CD4-positive, alpha-beta memory T cell (primary cell): ENCODE results near the gene C1orf50. TPM values are rescaled to one million over a fixed set of nuclear protein-coding genes. Genes with fewer than 3 reads are reported as not detected.
A peak's percentile ranks its signal among the peaks of the same experiment; 100 is the strongest.

Experiments used
- CTCF ChIA-PET: fragments of 350-600 bp; sonication (Branson Sonifier 250); formaldehyde crosslinking; loops from one replicate; lab custom pipeline; 2021; ENCODE audit warnings: inconsistent platforms; ENCODE audit not compliant: partially characterized antibody; lab: Charles Lee
- POLR2A ChIA-PET: fragments of 350-600 bp; sonication (Branson Sonifier 250); formaldehyde crosslinking; loops from one replicate; lab custom pipeline; 2021; ENCODE audit not compliant: partially characterized antibody; lab: Charles Lee
- DNase-seq, 5 donors: peaks; one replicate each; pipeline versions ENCODE4 v3.0.0 to v3.0.0-alpha.2; 2020 to 2022; ENCODE audit warnings: mixed read lengths in 1 of 5
- H3K27ac ChIP-seq: one replicate; pipeline ENCODE4 v1.7.0; 2013; ENCODE audit warnings: low read depth, low read length
- H3K27me3 ChIP-seq: 2 replicates; pipeline ENCODE4 v1.7.0; 2013; ENCODE audit warnings: mild to moderate bottlenecking, low read length, moderate library complexity; ENCODE audit not compliant: insufficient read depth
- H3K36me3 ChIP-seq: 2 replicates; pipeline ENCODE4 v1.7.0; 2013; ENCODE audit warnings: mild to moderate bottlenecking, low read length, moderate library complexity; ENCODE audit not compliant: insufficient read depth
- H3K4me1 ChIP-seq: 2 replicates; pipeline ENCODE4 v1.7.0; 2013; ENCODE audit warnings: mild to moderate bottlenecking, low read length, moderate library complexity; ENCODE audit not compliant: insufficient read depth
- H3K4me3 ChIP-seq, 2 donors: one replicate each; pipeline ENCODE4 v1.7.0; 2013; ENCODE audit warnings: low read length in 2 of 2, mild to moderate bottlenecking in 1 of 2
- H3K9me3 ChIP-seq, 2 donors: one replicate each; pipeline ENCODE4 v1.7.0; 2013; ENCODE audit warnings: low read length in 2 of 2, control low read depth in 1 of 2; ENCODE audit not compliant: control insufficient read depth in 1 of 2
- H3K27ac Mint-ChIP-seq, 7 donors: one replicate each; pipeline ENCODE4 v1.8.0; 2020 to 2021; ENCODE audit warnings: mixed read lengths in 7 of 7, mild to moderate bottlenecking in 6 of 7, inconsistent platforms in 3 of 7, moderate library complexity in 3 of 7
- H3K27me3 Mint-ChIP-seq, 2 donors: one replicate each; pipeline ENCODE4 v1.8.0; 2020 to 2021; ENCODE audit warnings: mixed read lengths in 2 of 2
- H3K36me3 Mint-ChIP-seq, 2 donors: one replicate each; pipeline ENCODE4 v1.8.0; 2020 to 2021; ENCODE audit warnings: mixed read lengths in 2 of 2, inconsistent platforms in 1 of 2, mild to moderate bottlenecking in 1 of 2
- H3K4me1 Mint-ChIP-seq, 4 donors: one replicate each; pipeline ENCODE4 v1.8.0; 2020 to 2021; ENCODE audit warnings: mixed read lengths in 4 of 4, mild to moderate bottlenecking in 1 of 4
- H3K4me3 Mint-ChIP-seq, 8 donors: one replicate each; pipeline ENCODE4 v1.8.0; 2020 to 2021; ENCODE audit warnings: mixed read lengths in 8 of 8, mild to moderate bottlenecking in 7 of 8, moderate library complexity in 6 of 8, inconsistent platforms in 3 of 8
- H3K9me3 Mint-ChIP-seq, 8 donors: one replicate each; pipeline ENCODE4 v1.8.0; 2020 to 2021; ENCODE audit warnings: mixed read lengths in 8 of 8, mild to moderate bottlenecking in 5 of 8, inconsistent platforms in 3 of 8, moderate library complexity in 1 of 8
- intact Hi-C: fragments of 100-400 bp; cut with micrococcal nuclease; formaldehyde crosslinking; loops from one replicate; pipeline ENCODE4 v1.15.1; 2023
- polyA plus RNA-seq, 2 donors: library from polyadenylated mRNA; unstranded; fragments of 300-500 nt; fragmentation: Illumina TruSeq; gene quantifications; one replicate each; pipeline ENCODE4 v1.2.3, GENCODE V29; 2021
- total RNA-seq, 2 experiments: library from RNA; stranded (reverse); gene quantifications; one replicate each; pipeline ENCODE4 v1.2.3, GENCODE V29; 2021

C1orf50 gene
- total and polyA plus RNA-seq, 4 experiments from 2014 or later, result 2.5 to 20.9 (median 14.6) TPM

DNA sequence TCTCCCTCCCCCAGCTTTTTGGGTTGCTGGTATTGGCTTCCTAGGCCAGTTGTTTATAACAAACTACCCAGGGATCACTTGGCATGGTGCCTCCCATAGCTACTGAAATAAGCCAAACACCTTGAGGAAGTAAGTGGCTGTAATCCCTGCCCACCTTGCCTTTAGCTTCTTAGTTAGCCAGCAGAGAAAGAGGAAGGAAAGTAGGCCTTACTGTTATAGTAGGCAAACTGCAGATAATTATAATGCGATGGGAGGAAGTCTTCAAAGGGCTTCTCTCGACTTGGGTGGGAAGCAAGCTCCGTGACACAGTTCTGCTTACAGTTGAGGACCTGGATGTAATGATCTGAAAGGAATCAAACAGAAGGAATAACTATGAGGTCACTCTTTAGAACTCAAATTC lies 8.4 kb upstream of the C1orf50 start:
- POLR2A ChIA-PET, result interaction anchor here (3.1 kb wide), 1 partner anchor 9 kb away, joined by 16 read pairs; the partner anchor contains the start of genes C1orf50 and P3H1
- no peak overlapping the region for H3K27ac Mint-ChIP-seq
- peaks cover 52% of the 10 kb centered on the region for H3K36me3 ChIP-seq

DNA sequence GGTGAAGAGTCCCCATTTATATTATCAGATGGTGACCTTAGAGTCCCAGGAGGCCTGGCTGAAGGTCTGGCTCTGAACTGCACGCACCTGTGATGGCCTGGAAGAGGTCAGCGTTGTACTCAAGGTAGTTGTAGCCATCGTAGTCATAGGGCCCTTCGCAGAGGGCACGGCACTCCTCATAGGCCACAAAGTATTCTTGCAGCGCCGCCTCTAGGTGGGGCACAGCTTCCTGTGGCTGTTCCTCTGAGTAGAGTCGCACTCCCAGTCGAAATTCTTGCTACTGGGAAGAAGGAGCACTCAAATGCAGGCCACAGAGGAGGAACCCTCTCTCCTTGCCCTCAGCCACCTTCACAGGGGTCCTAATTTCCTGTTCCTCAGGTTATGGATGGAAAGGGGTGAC lies 7.9 kb upstream of the C1orf50 start:
- no peak overlapping the region for H3K4me3 Mint-ChIP-seq
- Histone ChIP-seq H3K4me1 (no peaks in the 10 kb centered on the region), H3K27ac (no peak overlapping the region), H3K9me3 (no peaks in the 10 kb centered on the region), H3K4me3 (no peak overlapping the region), H3K27me3 (no peaks in the 10 kb centered on the region), H3K36me3 (peaks cover 49% of the 10 kb centered on the region)
- no peaks in the 10 kb centered on the region for H3K9me3 Mint-ChIP-seq
- no peaks in the 10 kb centered on the region for H3K27me3 Mint-ChIP-seq
- ChIA-PET CTCF (interaction anchor here (0.7 to 2.9 kb wide), 4 partner anchors 8 to 94 kb away, joined by 3 to 18 read pairs (median 5); partner anchors contain the start of genes C1orf50 and P3H1), POLR2A (interaction anchor here (3.1 kb wide), 1 partner anchor 8 kb away, joined by 16 read pairs; the partner anchor contains the start of genes C1orf50 and P3H1)
- peaks cover 42 to 48% of the 10 kb centered on the region in 2 donors for H3K36me3 Mint-ChIP-seq
- DNase-seq, result no peak
- intact Hi-C loops, result no loop called here
- peak overlapping the region in 3 of 7 donors; percentile 22 to 53 (median 41) for H3K27ac Mint-ChIP-seq
- peaks cover 0 to 7% (median under 1%) of the 10 kb centered on the region in 4 donors for H3K4me1 Mint-ChIP-seq

More for the DNA sequence above, 8.4 kb upstream of the C1orf50 start:
- intact Hi-C loops, result no loop called here
- Histone ChIP-seq H3K27ac (no peak overlapping the region), H3K4me1 (no peaks in the 10 kb centered on the region), H3K4me3 (no peak overlapping the region), H3K27me3 (no peaks in the 10 kb centered on the region), H3K9me3 (no peaks in the 10 kb centered on the region)
- DNase-seq, result no peak
- Mint-ChIP-seq H3K27me3 (no peaks in the 10 kb centered on the region), H3K36me3 (peaks cover 46 to 53% of the 10 kb centered on the region in 2 donors), H3K4me1 (peaks cover 0 to 10% (median under 1%) of the 10 kb centered on the region in 4 donors), H3K9me3 (no peaks in the 10 kb centered on the region), H3K4me3 (no peak overlapping the region)
- CTCF ChIA-PET, result interaction anchor here (1.3 to 2.9 kb wide), 3 partner anchors 8 to 67 kb away, joined by 3 to 18 read pairs (median 7); partner anchors contain the start of genes C1orf50 and P3H1

DNA sequence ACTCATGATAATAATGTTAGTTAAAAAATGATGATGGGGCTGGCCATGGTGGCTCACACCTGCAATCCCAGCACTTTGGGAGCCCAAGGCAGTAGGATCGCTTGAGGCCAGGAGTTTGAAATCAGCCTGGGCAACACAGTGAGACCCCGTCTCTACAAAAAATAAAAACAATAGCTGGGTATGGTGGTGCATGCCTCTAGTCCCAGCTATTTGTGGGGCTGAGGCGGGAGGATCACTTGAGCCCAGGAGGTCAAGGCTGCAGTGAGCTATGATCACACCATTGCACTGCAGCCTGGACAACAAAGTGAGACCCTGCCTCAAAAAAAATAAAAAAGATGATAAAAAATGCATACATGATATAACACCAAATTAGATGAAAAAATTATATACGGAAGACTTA lies 5.5 kb upstream of the C1orf50 start:
- peaks cover 27% of the 10 kb centered on the region for H3K36me3 ChIP-seq
- intact Hi-C loops, result no loop called here
- peaks cover 18% of the 10 kb centered on the region for H3K4me1 ChIP-seq
- Mint-ChIP-seq H3K27me3 (no peaks in the 10 kb centered on the region), H3K4me1 (peaks cover 0 to 5% (median 2%) of the 10 kb centered on the region in 4 donors), H3K27ac (no peak overlapping the region), H3K36me3 (peaks cover 20 to 27% of the 10 kb centered on the region in 2 donors), H3K4me3 (no peak overlapping the region), H3K9me3 (no peaks in the 10 kb centered on the region)
- ChIA-PET CTCF (interaction anchor here (0.6 kb wide), 1 partner anchor 154 kb away, joined by 3 read pairs; no protein-coding TSS in a partner anchor), POLR2A (no interaction called here)
- H3K9me3 ChIP-seq, result no peaks in the 10 kb centered on the region
- DNase-seq, result no peak
- no peak overlapping the region for H3K27ac ChIP-seq
- H3K4me3 ChIP-seq, result no peak overlapping the region
- no peaks in the 10 kb centered on the region for H3K27me3 ChIP-seq

DNA sequence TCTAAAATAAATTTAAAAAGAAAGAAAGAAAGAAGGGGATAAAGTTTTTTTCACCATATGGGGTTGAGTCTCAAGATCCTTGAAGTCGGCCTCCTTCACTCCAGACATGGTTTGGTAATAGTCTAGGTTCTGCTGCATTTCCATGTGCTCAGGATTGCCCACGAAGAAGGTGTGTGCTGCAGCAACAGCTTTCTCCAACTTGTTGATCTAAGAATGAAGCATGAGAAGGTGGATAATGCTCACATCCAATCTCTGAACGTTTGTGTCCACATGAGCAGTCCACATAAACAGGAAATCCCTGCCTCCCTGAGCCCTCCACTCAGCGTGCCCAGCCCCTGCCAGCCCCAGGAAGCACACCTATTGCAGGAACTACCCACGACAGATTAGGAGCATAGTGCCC lies 4.8 kb upstream of the C1orf50 start:
- ChIA-PET POLR2A (no interaction called here), CTCF (interaction anchor here (1.3 kb wide), 1 partner anchor 11 kb away, joined by 4 read pairs; no protein-coding TSS in a partner anchor)
- Histone ChIP-seq H3K27ac (no peak overlapping the region), H3K9me3 (no peaks in the 10 kb centered on the region), H3K27me3 (no peaks in the 10 kb centered on the region), H3K36me3 (peaks cover 21% of the 10 kb centered on the region), H3K4me1 (peaks cover 18% of the 10 kb centered on the region), H3K4me3 (no peak overlapping the region)
- no peaks in the 10 kb centered on the region for H3K27me3 Mint-ChIP-seq
- H3K27ac Mint-ChIP-seq, result peak overlapping the region in 1 of 7 donors; percentile 59
- peaks cover 13 to 24% of the 10 kb centered on the region in 2 donors for H3K36me3 Mint-ChIP-seq
- intact Hi-C loops, result no loop called here
- peaks cover 0 to 6% (median 2%) of the 10 kb centered on the region in 4 donors for H3K4me1 Mint-ChIP-seq
- H3K4me3 Mint-ChIP-seq, result no peak overlapping the region
- DNase-seq, result no peak
- H3K9me3 Mint-ChIP-seq, result no peaks in the 10 kb centered on the region

DNA sequence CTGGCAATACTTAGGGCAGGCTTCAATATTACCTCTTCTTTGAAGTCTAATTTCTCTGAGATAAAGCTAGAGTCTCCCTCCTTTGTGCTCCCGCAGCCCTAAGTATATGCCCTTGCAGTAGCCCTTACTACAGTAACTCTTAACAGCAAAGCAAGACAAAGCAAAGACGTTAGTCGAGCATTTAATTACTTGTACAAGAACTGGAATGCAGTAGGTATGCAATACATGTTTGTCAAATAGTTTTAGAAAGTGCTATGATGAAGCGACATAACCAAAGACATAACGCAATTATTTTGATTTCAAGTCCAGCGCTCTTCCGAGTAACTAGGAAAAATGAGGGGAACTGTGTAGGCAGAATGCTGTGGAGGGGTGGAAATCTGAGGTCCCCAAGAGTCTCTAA lies 1.8 kb upstream of the C1orf50 start:
- Mint-ChIP-seq H3K27ac (no peak overlapping the region), H3K4me1 (peaks cover 12 to 35% (median 20%) of the 10 kb centered on the region in 4 donors), H3K9me3 (no peaks in the 10 kb centered on the region), H3K27me3 (no peaks in the 10 kb centered on the region), H3K4me3 (no peak overlapping the region), H3K36me3 (peaks cover 4 to 15% of the 10 kb centered on the region in 2 donors)
- H3K36me3 ChIP-seq, result no peaks in the 10 kb centered on the region
- ChIA-PET CTCF (interaction anchor here (0.9 to 3.7 kb wide), 7 partner anchors 8 to 427 kb away, joined by 3 to 27 read pairs (median 15); partner anchors contain the start of gene ZNF691), POLR2A (interaction anchor here (1.5 to 3.8 kb wide), 9 partner anchors 7 to 308 kb away, joined by 3 to 72 read pairs (median 16); partner anchors contain the start of genes ERMAP, PPCS, PPIH and SVBP)
- DNase-seq, result no peak
- no peaks in the 10 kb centered on the region for H3K9me3 ChIP-seq
- H3K27ac ChIP-seq, result no peak overlapping the region
- intact Hi-C loops, result loop anchor here (5.0 kb wide), 1 partner anchor 407 kb away; the partner anchor contains the start of genes CFAP57 and EBNA1BP2
- peak overlapping the region; percentile 67 to 98 for H3K4me3 ChIP-seq
- no peaks in the 10 kb centered on the region for H3K27me3 ChIP-seq
- peaks cover 44% of the 10 kb centered on the region for H3K4me1 ChIP-seq

DNA sequence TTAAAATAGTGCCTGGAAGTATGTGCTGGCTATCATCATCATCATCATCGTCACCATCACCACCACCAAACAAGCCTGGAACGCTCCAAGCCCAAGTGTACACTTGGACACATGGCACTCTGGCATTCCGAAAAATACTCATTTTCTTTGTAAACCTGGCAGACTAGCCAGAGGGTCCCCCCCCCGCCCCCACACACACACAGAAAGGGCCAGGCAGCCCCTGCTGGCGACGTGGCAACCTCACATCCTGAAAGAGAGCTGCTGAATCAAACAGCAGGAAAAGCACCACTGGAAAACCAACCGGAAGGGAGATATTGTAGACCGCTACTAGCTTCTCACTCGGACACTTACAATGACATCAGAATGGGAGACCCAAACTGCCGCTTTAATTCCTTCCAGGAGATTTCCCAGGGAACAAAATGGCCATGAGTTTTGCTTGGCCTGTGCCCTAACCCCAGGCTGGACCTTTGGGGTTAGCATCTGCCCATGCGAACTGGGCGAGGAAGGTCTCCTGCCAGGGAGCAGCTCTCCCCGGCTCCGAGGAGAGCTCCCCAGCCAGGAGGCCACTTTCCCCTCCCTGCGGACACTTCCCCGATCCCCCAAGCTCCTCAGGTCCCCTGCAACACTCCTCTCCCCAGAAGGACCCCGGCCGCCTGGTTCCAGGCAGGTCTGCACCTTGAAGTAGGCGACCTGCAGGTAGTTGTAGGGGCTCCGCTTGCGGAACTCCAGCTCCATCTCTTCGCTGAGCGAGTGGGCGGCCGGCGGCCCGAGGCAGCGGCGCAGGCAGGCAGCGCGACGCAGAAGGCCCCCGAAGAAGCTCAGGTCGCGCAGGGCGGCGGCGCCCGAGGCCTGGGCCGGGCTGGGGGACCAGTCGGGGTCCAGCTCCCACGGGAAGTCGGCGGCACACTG lies 963 bp upstream of the C1orf50 start:
- DNase-seq, result peak in 4 of 5 donors; percentile 11 to 46 (median 18)
- Mint-ChIP-seq H3K4me1 (peaks cover 17 to 43% (median 27%) of the 10 kb centered on the region in 4 donors), H3K36me3 (peaks cover 4 to 18% of the 10 kb centered on the region in 2 donors), H3K4me3 (no peak overlapping the region), H3K27me3 (no peaks in the 10 kb centered on the region), H3K27ac (peak overlapping the region in 2 of 7 donors; percentile 80 to 85), H3K9me3 (no peaks in the 10 kb centered on the region)
- no peaks in the 10 kb centered on the region for H3K9me3 ChIP-seq
- peak overlapping the region; percentile 67 to 98 for H3K4me3 ChIP-seq
- no peaks in the 10 kb centered on the region for H3K36me3 ChIP-seq
- H3K4me1 ChIP-seq, result peaks cover 52% of the 10 kb centered on the region
- CTCF ChIA-PET, result interaction anchor here (0.6 to 3.7 kb wide), 18 partner anchors 9 to 428 kb away, joined by 3 to 27 read pairs (median 8); partner anchors contain the start of genes ERMAP, PPIH, SVBP and ZNF691
- intact Hi-C loops, result loop anchor here (2.0 to 5.0 kb wide), 4 partner anchors 159 to 406 kb away; partner anchors contain the start of genes CCDC30, CFAP57, EBNA1BP2 and SLC2A1
- POLR2A ChIA-PET, result interaction anchor here (0.6 to 3.8 kb wide), 34 partner anchors 8 to 1786 kb away, joined by 3 to 72 read pairs (median 5); partner anchors contain the start of genes CCDC30, CTPS1, ERMAP and KDM4A
- peak overlapping the region; percentile 73 for H3K27ac ChIP-seq
- no peaks in the 10 kb centered on the region for H3K27me3 ChIP-seq
